Cardiac fibroblast (primary cell): ENCODE measurements around the gene ZNF783.

Experiments used
- DNase-seq, 2 donors: peaks; one replicate each; pipeline versions ENCODE4 v3.0.0 to v3.0.0-alpha.2; 2010; ENCODE audit warnings: low read depth in 2 of 2
- H3K4me3 ChIP-seq, 2 donors: replicated peaks in 1 of 2; 1 replicate in 1 of 2; 2 replicates in 1 of 2; pipeline ENCODE4 v1.5.1; 2011; ENCODE audit warnings: low read depth in 2 of 2, low read length in 2 of 2, mild to moderate bottlenecking in 2 of 2, moderate library complexity in 1 of 2
- CTCF ChIP-seq: IDR thresholded peaks from one replicate; pipeline ENCODE4 v1.5.1; 2011; ENCODE audit warnings: low read depth, mild to moderate bottlenecking, low read length, inconsistent platforms

The ZNF783 gene

DNA sequence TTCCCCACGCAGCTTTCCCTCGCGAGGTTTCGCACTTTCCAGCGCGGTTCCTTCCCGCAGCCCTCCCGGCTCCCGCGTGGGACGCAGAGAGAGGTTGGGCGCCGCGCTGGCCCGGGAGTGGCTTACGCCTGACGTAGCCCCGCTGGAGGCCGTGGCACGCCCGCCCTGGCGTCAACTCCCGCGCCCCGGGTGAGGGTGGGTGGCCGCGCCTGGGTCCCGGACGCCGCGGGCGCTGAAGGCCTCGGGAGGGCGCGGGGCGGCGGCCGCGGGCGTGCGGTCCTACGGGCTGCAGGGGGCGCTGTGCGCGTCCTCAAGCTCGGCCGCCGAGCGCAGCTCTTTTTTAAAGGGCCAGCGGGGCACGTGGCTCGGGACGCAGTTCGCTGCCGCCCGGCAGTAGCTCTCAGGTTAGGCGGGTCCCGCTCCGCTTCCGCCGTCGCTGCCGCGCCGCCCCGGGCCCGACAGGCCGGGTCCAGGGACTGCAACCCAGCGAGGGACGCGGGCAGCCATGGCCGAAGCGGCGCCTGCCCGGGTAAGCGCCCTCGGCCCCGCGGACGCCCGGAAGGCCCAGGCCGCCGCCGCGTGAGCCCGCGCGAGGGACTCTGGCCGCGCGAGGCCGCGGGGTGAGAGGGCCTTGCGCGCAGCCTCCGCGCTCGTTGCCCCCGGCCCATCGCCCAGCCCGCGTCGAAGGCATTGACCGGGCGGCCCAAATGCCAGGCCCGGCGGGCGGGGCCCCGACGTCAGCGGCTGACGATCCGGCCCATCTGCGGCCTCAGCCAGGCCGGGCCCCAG is at the start of gene ZNF783:
ZNF783 (plus strand) TSS at position 368 of the 789 bp plus-strand sequence; CDS start at position 506, 138 bp downstream.
- peak within 1 kb of the TSS; percentile 50 to 57 for H3K4me3 ChIP-seq
- DNase-seq = peak; percentile 89 to 94
- peak; percentile 45 for TF ChIP-seq CTCF

DNA sequence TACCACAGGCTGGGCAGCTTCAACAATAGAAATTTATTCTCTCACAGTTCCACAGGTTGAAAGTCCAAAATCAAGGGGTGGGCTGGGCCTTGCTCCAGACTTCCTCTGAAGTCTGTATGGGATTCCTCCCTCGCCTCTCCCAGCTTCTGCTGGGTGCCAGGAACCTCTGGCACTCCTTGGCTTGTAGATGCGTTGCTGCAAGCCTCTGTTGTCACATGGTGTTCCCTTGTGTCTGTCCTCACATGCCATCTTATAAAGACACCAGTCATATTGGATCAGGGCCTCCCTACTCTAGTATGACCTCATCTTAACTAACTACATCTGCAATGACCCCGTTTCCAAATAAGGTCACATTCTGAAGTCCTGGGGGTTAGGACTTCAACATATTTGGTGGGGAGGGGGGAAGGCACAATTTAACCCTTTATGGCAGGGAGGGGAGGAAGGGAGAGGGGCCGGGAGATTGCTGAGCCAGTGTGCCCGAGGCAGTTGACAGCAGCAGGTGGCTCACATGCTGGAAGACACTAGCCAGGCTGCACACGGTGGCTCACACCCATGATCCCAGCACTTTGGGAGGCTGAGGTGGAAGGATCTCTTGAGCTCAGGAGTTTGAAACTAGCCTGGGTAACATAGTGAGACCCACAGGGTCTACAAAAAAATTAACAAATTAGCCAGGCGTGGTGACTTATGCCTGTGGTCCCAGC is 47.8 kb upstream of the ZNF783 start:
- TF ChIP-seq CTCF = no peak
- no peak overlapping the region for H3K4me3 ChIP-seq
- DNase-seq = no peak

GRCh38 chr7:149216402-149216801 is 45.6 kb upstream of the ZNF783 start:
- DNase-seq = no peak
- no peak overlapping the region for H3K4me3 ChIP-seq
- TF ChIP-seq CTCF = no peak

DNA sequence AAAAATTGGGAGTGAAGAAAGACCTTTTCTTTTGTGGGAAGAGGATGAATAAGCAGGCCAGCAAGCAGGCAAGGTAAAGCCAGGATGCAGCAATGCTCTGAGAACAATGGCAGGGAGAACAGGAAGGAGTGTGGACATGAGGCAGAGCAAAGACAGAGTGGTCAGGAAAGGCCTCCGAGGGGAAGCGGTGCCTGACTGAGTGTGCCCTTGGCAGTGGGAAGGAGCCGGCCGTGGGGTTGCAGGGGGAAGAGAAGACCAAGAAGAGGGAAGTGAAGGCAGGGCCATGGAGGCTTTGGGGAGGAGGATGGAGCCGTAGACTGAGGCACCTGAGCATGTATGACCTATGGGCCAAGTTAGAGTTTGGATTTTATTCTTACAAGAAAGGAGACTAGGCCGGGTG is 44.4 kb upstream of the ZNF783 start:
- no peak for TF ChIP-seq CTCF
- DNase-seq = peak in 1 of 2 donors; percentile 59
- H3K4me3 ChIP-seq = no peak overlapping the region

GRCh38 chr7:149218469-149219420 is 43.3 kb upstream of the ZNF783 start:
- H3K4me3 ChIP-seq = no peak overlapping the region
- no peak for TF ChIP-seq CTCF
- DNase-seq = peak in 1 of 2 donors; percentile 43

DNA sequence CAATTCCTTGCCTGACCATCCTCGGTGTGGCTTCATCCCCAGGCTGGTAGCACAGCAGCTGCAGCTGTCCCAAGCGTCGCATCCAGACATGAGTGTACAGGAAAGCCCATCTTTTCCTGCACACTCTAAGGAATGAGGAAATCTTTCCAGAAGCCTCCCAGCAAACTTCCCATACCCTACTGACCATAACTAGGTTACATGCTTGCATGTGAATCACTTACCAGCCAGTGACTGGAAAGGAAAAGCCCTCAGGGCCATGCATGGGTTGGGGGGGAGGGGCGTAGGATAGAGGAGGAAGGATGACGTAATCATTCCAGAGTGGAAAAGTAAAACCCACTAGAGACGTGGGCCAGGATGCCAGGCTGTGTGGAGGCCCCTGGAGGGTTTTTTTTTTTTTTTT is 41.5 kb upstream of the ZNF783 start:
- DNase-seq = peak; percentile 56
- H3K4me3 ChIP-seq = no peak overlapping the region
- TF ChIP-seq CTCF = no peak
